HepG2 (cell line): ENCODE measurements around the gene STIP1. TPM values are rescaled to one million over a fixed set of nuclear protein-coding genes. Genes with fewer than 3 reads are reported as not detected.

ENCODE experiments used
- AHR ChIP-seq: IDR thresholded peaks from 2 replicates; pipeline ENCODE4 v1.6.1; 2018; ENCODE audit warnings: missing genetic modification reagents, missing compliant biosample characterization
- HMG20A ChIP-seq: IDR thresholded peaks from 2 replicates; pipeline ENCODE4 v1.6.1; 2016; ENCODE audit warnings: borderline replicate concordance
- HNF4A ChIP-seq: sonication (generic); formaldehyde crosslinking; IDR thresholded peaks from 2 replicates; pipeline ENCODE4 v1.4.0; 2020; ENCODE audit warnings: missing genetic modification reagents
- HNF4G ChIP-seq, 2 experiments: sonication (generic) in 1 of 2; formaldehyde crosslinking in 1 of 2; IDR thresholded peaks; 2 replicates each; pipeline versions ENCODE4 v1.4.0 to v1.6.1; 2011 to 2020; ENCODE audit warnings: borderline replicate concordance in 2 of 2, low read depth in 2 of 2, mild to moderate bottlenecking in 2 of 2, low read length in 1 of 2, missing genetic modification reagents in 1 of 2, moderate library complexity in 1 of 2
- MAZ ChIP-seq, 2 experiments: sonication (generic) in 1 of 2; formaldehyde crosslinking in 1 of 2; IDR thresholded peaks; 2 replicates each; pipeline versions ENCODE4 v1.5.0 to v1.6.1; 2012 to 2020; ENCODE audit warnings: low read depth in 2 of 2, mild to moderate bottlenecking in 2 of 2, borderline replicate concordance in 1 of 2, improper control_type of control experiment in 1 of 2, low read length in 1 of 2, missing genetic modification reagents in 1 of 2, moderate library complexity in 1 of 2
- POGZ ChIP-seq: sonication (generic); formaldehyde crosslinking; IDR thresholded peaks from 2 replicates; pipeline ENCODE4 v1.4.0; 2020; ENCODE audit warnings: mild to moderate bottlenecking, missing genetic modification reagents
- RBFOX2 ChIP-seq: fragments of 200-400 bp; formaldehyde crosslinking; IDR thresholded peaks from 2 replicates; pipeline ENCODE4 v1.6.1; 2017; ENCODE audit warnings: low read depth, mild to moderate bottlenecking, low read length
- RCOR2 ChIP-seq: IDR thresholded peaks from 2 replicates; pipeline ENCODE4 v1.6.1; 2016; ENCODE audit warnings: missing biosample characterization, missing genetic modification reagents
- SMYD3 ChIP-seq: sonication (generic); formaldehyde crosslinking; IDR thresholded peaks from 2 replicates; pipeline ENCODE4 v1.8.1; 2023; ENCODE audit warnings: mild to moderate bottlenecking, missing genetic modification reagents
- TAF1 ChIP-seq: sonication (generic); formaldehyde crosslinking; IDR thresholded peaks from 2 replicates; pipeline ENCODE4 v1.4.0; 2020; ENCODE audit warnings: missing genetic modification reagents
- ZNF577 ChIP-seq: sonication (generic); formaldehyde crosslinking; IDR thresholded peaks from 2 replicates; pipeline ENCODE4 v1.4.0; 2020; ENCODE audit warnings: mild to moderate bottlenecking, low read depth, missing genetic modification reagents, borderline replicate concordance
- ZNF768 ChIP-seq: sonication (generic); formaldehyde crosslinking; IDR thresholded peaks from 2 replicates; pipeline ENCODE4 v1.4.0; 2020; ENCODE audit warnings: missing genetic modification reagents
- ZNF878 ChIP-seq: sonication (generic); formaldehyde crosslinking; IDR thresholded peaks from 2 replicates; pipeline ENCODE4 v1.8.1; 2023; ENCODE audit warnings: mild to moderate bottlenecking, missing genetic modification reagents, moderate library complexity
- polyA plus RNA-seq, 8 experiments: library from polyadenylated mRNA; depleted of rRNA in 3 of 8; stranded (reverse) in 7 of 8; unstranded in 1 of 8; fragments of >200 nt; fragmentation: Illumina TruSeq in 4 of 8; extraction: Trizol in 4 of 8; gene quantifications; 2 replicates each; pipeline versions ENCODE4 v1.2.1 to v1.2.3, GENCODE V29; 2011 to 2016; ENCODE audit warnings: low read depth in 4 of 8, missing spikeins in 1 of 8, mixed read lengths in 1 of 8; ENCODE audit not compliant: insufficient read depth in 1 of 8
- total RNA-seq, 5 experiments: library from RNA; depleted of rRNA; stranded (reverse); fragments of >200 nt; fragmentation: Illumina TruSeq; extraction: Trizol; gene quantifications; 2 replicates each; pipeline ENCODE4 v1.2.3, GENCODE V29; 2016; ENCODE audit warnings: low read depth in 1 of 5
- TF ChIP-seq, protein P1 (sequence below), 2 experiments: sonication (generic) in 1 of 2; formaldehyde crosslinking in 1 of 2; IDR thresholded peaks; 2 replicates each; pipeline versions ENCODE4 v1.4.0 to v1.6.1; 2018 to 2020; ENCODE audit warnings: missing genetic modification reagents in 2 of 2, borderline replicate concordance in 1 of 2, low read depth in 1 of 2, mild to moderate bottlenecking in 1 of 2, missing biosample characterization in 1 of 2
- TF ChIP-seq, protein P2 (sequence below): sonication (generic); formaldehyde crosslinking; IDR thresholded peaks from 2 replicates; pipeline ENCODE4 v1.8.0; 2022; ENCODE audit warnings: missing genetic modification reagents, mild to moderate bottlenecking, borderline replicate concordance
- TF ChIP-seq, protein P3 (sequence below): IDR thresholded peaks from 2 replicates; pipeline ENCODE4 v1.6.1; 2016; ENCODE audit warnings: missing compliant biosample characterization, missing genetic modification reagents, borderline replicate concordance
- TF ChIP-seq, protein P4 (sequence below): sonication (generic); formaldehyde crosslinking; IDR thresholded peaks from 2 replicates; pipeline ENCODE4 v1.8.0; 2022; ENCODE audit warnings: mild to moderate bottlenecking, missing genetic modification reagents; ENCODE audit not compliant: insufficient replicate concordance
- TF ChIP-seq, protein P5 (sequence below): sonication (generic); formaldehyde crosslinking; IDR thresholded peaks from 2 replicates; pipeline ENCODE4 v1.4.0; 2020; ENCODE audit warnings: missing genetic modification reagents, low read depth, mild to moderate bottlenecking, borderline replicate concordance

Gene STIP1
- total and polyA plus RNA-seq, 2 of the 13 experiments (the other 11 are each of a cell fraction or from before 2014, with no cell fraction given): 81.1 to 217 TPM

DNA sequence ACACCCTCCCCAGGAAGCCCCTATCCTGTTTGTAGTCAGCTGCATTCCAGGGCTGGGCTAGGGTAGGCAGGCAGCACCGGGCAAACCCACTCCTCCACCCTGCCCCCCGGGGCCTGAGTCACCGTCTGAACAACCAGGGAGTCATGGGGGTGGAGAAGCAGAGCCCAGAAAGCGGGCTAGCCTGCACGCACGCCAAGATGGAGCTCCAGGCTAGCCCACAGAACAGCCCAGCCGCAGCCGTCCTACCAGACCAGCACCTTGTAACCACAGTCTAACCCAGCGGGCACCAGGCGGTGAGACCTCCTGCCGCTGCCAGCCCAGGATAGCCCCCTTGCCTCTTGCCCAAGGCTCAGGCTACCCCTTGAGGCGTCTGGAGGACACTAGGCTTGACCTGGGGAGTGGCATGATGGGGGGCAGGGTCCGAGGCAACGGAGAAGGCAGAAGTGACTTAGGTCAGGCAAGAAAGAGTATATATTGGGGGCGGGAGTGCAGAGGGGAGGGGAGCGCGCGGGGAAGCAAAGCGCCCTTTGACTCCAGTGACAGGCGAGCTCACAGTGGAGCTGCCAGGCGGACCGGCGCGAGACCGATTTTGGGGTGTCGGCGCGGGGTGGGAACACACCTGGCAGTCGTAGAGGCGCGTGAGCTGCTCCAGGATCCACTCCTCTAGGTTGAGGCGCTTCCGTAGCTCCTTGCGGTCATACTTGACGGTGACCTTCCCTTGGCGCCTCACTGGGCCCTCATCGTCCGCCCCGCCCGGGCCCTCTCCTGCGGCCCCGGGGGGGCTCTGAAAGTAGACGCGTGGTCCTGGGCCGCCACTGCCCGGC, 60.0 kb downstream of the STIP1 start (continued):
- 0 out of 2 replicates have a peak, but pooled peaks have one; percentile 20 for TF ChIP-seq POGZ (CRISPR knock-in tag)
- no peak for TF ChIP-seq MAZ (IDR thresholded peaks at IDR 0.05; ENCODE audit: borderline replicate concordance, low read depth, low read length)
- peak; percentile 36; the same call in 1 of the 2 replicates for TF ChIP-seq MAZ (CRISPR knock-in tag; IDR thresholded peaks at IDR 0.05; ENCODE audit: low read depth)
- 0 out of 2 replicates have a peak, but pooled peaks have one; percentile 33 for TF ChIP-seq HNF4G (IDR thresholded peaks at IDR 0.05; ENCODE audit: borderline replicate concordance, low read depth, low read length)
- no peak for TF ChIP-seq HNF4G (CRISPR knock-in tag; IDR thresholded peaks at IDR 0.05; ENCODE audit: borderline replicate concordance, low read depth)
- TF ChIP-seq ZNF878 (CRISPR knock-in tag): no peak
- TF ChIP-seq AHR: 0 out of 2 replicates have a peak, but pooled peaks have one; percentile 18
- peak; percentile 74; the same call in 1 of the 2 replicates for TF ChIP-seq ZNF768 (CRISPR knock-in tag)
- TF ChIP-seq, protein P1, sequence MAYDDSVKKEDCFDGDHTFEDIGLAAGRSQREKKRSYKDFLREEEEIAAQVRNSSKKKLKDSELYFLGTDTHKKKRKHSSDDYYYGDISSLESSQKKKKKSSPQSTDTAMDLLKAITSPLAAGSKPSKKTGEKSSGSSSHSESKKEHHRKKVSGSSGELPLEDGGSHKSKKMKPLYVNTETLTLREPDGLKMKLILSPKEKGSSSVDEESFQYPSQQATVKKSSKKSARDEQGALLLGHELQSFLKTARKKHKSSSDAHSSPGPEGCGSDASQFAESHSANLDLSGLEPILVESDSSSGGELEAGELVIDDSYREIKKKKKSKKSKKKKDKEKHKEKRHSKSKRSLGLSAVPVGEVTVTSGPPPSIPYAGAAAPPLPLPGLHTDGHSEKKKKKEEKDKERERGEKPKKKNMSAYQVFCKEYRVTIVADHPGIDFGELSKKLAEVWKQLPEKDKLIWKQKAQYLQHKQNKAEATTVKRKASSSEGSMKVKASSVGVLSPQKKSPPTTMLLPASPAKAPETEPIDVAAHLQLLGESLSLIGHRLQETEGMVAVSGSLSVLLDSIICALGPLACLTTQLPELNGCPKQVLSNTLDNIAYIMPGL (CRISPR knock-in tag; IDR thresholded peaks at IDR 0.05; ENCODE audit: borderline replicate concordance in 1 of 2, low read depth in 1 of 2): peak in 1 of 2 experiments; percentile 63; a peak in 2 of 4 replicates
- TF ChIP-seq HMG20A (CRISPR knock-in tag): no peak
- TF ChIP-seq RBFOX2: peak; percentile 62; the same call in 1 of the 2 replicates
- TF ChIP-seq HNF4A (CRISPR knock-in tag): 0 out of 2 replicates have a peak, but pooled peaks have one; percentile 4
- no peak for TF ChIP-seq SMYD3 (CRISPR knock-in tag)
- TF ChIP-seq ZNF577 (CRISPR knock-in tag): no peak
- TF ChIP-seq RCOR2 (CRISPR knock-in tag): peak; percentile 13; the same call in 1 of the 2 replicates
- TF ChIP-seq, protein P2, sequence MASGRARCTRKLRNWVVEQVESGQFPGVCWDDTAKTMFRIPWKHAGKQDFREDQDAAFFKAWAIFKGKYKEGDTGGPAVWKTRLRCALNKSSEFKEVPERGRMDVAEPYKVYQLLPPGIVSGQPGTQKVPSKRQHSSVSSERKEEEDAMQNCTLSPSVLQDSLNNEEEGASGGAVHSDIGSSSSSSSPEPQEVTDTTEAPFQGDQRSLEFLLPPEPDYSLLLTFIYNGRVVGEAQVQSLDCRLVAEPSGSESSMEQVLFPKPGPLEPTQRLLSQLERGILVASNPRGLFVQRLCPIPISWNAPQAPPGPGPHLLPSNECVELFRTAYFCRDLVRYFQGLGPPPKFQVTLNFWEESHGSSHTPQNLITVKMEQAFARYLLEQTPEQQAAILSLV (CRISPR knock-in tag): peak; percentile 31; the same call in 1 of the 2 replicates
- TF ChIP-seq TAF1 (CRISPR knock-in tag): peak; percentile 26; the same call in 1 of the 2 replicates
- TF ChIP-seq, protein P3, sequence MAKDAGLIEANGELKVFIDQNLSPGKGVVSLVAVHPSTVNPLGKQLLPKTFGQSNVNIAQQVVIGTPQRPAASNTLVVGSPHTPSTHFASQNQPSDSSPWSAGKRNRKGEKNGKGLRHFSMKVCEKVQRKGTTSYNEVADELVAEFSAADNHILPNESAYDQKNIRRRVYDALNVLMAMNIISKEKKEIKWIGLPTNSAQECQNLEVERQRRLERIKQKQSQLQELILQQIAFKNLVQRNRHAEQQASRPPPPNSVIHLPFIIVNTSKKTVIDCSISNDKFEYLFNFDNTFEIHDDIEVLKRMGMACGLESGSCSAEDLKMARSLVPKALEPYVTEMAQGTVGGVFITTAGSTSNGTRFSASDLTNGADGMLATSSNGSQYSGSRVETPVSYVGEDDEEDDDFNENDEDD (CRISPR knock-in tag): no peak
- TF ChIP-seq, protein P4, sequence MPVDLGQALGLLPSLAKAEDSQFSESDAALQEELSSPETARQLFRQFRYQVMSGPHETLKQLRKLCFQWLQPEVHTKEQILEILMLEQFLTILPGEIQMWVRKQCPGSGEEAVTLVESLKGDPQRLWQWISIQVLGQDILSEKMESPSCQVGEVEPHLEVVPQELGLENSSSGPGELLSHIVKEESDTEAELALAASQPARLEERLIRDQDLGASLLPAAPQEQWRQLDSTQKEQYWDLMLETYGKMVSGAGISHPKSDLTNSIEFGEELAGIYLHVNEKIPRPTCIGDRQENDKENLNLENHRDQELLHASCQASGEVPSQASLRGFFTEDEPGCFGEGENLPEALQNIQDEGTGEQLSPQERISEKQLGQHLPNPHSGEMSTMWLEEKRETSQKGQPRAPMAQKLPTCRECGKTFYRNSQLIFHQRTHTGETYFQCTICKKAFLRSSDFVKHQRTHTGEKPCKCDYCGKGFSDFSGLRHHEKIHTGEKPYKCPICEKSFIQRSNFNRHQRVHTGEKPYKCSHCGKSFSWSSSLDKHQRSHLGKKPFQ (CRISPR knock-in tag): peak; percentile 55
- TF ChIP-seq, protein P5, sequence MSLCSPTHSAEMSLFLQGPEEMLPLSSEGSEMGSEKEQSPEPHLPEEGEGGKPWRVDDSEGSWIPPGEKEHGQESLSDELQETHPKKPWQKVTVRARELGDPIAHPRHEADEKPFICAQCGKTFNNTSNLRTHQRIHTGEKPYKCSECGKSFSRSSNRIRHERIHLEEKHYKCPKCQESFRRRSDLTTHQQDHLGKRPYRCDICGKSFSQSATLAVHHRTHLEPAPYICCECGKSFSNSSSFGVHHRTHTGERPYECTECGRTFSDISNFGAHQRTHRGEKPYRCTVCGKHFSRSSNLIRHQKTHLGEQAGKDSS (CRISPR knock-in tag): peak; percentile 43; the same call in 1 of the 2 replicates
- TF ChIP-seq, all 625 proteins: peak for 66
